SK-N-SH (cell line): ENCODE data around the gene TANGO6. TPM values are rescaled to one million over a fixed set of nuclear protein-coding genes. Genes with fewer than 3 reads are reported as not detected.

Source experiments
- CTCF ChIA-PET: fragments of 300-600, 350-600 bp; formaldehyde crosslinking; extraction: SDS; loops from one replicate; lab custom pipeline; 2021; lab: Yijun Ruan, JAX
- POLR2A ChIA-PET: fragments of 350-600 bp; sonication (Branson Sonifier 250); formaldehyde crosslinking; extraction: SDS; loops from one replicate; lab custom pipeline; 2020; ENCODE audit warnings: antibody characterized with exemption, inconsistent platforms; lab: Yijun Ruan, JAX
- DNase-seq: peaks from one replicate; pipeline ENCODE4 v3.0.0; 2012
- H2AFZ ChIP-seq: fragments of 200-600 bp; sonication (generic); 2 replicates; pipeline ENCODE4 v1.8.1; 2016; ENCODE audit warnings: antibody characterized with exemption, mild to moderate bottlenecking, low read depth
- H3F3A ChIP-seq: fragments of 200-600 bp; sonication (generic); replicated peaks from 2 replicates; pipeline ENCODE3; 2016; ENCODE audit warnings: antibody characterized with exemption, mild to moderate bottlenecking; ENCODE audit not compliant: insufficient read depth
- H3K27ac ChIP-seq, 2 experiments: fragments of 200-500 bp in 1 of 2; fragments of 200-600 bp in 1 of 2; sonication (Bioruptor generic) in 1 of 2; sonication (generic), shearing (Covaris generic) in 1 of 2; 2 replicates each; pipeline versions ENCODE4 v1.5.1 to v1.6.1; 2014 to 2016; ENCODE audit warnings: low read depth in 2 of 2, inconsistent platforms in 1 of 2, low read length in 1 of 2, mild to moderate bottlenecking in 1 of 2, mixed read lengths in 1 of 2
- H3K27me3 ChIP-seq: fragments of 200-600 bp; sonication (generic), shearing (Covaris generic); 2 replicates; pipeline ENCODE4 v1.6.1; 2016; ENCODE audit warnings: mixed run types; ENCODE audit not compliant: insufficient read depth
- H3K36me3 ChIP-seq, 2 experiments: fragments of 200-500 bp in 1 of 2; fragments of 200-600 bp in 1 of 2; sonication (Bioruptor generic) in 1 of 2; sonication (generic) in 1 of 2; replicated peaks in 1 of 2; 2 replicates each; pipeline versions ENCODE3 to v1.5.1; 2014 to 2016; ENCODE audit warnings: low read length in 1 of 2, mild to moderate bottlenecking in 1 of 2; ENCODE audit not compliant: insufficient read depth in 2 of 2, control insufficient read depth in 1 of 2
- H3K4me1 ChIP-seq, 2 experiments: fragments of 200-500 bp in 1 of 2; fragments of 200-600 bp in 1 of 2; sonication (Bioruptor generic) in 1 of 2; sonication (generic), shearing (Covaris generic) in 1 of 2; 2 replicates each; pipeline versions ENCODE4 v1.5.1 to v1.6.1; 2014 to 2016; ENCODE audit warnings: low read depth in 1 of 2, low read length in 1 of 2, mixed run types in 1 of 2; ENCODE audit not compliant: insufficient read depth in 2 of 2, control insufficient read depth in 1 of 2
- H3K4me2 ChIP-seq: fragments of 200-600 bp; sonication (generic), shearing (Covaris generic); 2 replicates; pipeline ENCODE4 v1.6.1; 2017; ENCODE audit warnings: mixed run types
- H3K4me3 ChIP-seq, 2 experiments: fragments of 200-500 bp in 1 of 2; fragments of 200-600 bp in 1 of 2; sonication (Bioruptor generic) in 1 of 2; sonication (generic), shearing (Covaris generic) in 1 of 2; 2 replicates each; pipeline versions ENCODE4 v1.5.1 to v1.8.1; 2014 to 2016; ENCODE audit warnings: low read depth in 2 of 2, inconsistent platforms in 1 of 2, low read length in 1 of 2, mild to moderate bottlenecking in 1 of 2, mixed read lengths in 1 of 2, moderate library complexity in 1 of 2
- H3K79me2 ChIP-seq: fragments of 200-600 bp; sonication (generic); 2 replicates; pipeline ENCODE4 v1.8.1; 2017; ENCODE audit warnings: mild to moderate bottlenecking; ENCODE audit not compliant: insufficient read depth
- H3K9ac ChIP-seq: fragments of 200-600 bp; sonication (generic); 2 replicates; pipeline ENCODE4 v1.6.1; 2017; ENCODE audit warnings: mixed run types
- H3K9me2 ChIP-seq: fragments of 200-600 bp; sonication (generic); 2 replicates; pipeline ENCODE4 v1.6.1; 2017; ENCODE audit warnings: mixed run types
- H3K9me3 ChIP-seq: fragments of 200-600 bp; sonication (generic); 2 replicates; pipeline ENCODE4 v1.6.1; 2017; ENCODE audit warnings: mixed run types, mild to moderate bottlenecking, moderate library complexity
- H4K20me1 ChIP-seq: fragments of 200-600 bp; sonication (generic); 2 replicates; pipeline ENCODE4 v1.6.1; 2017; ENCODE audit warnings: mild to moderate bottlenecking, mixed run types; ENCODE audit not compliant: insufficient read depth
- CHD2 ChIP-seq: fragments of 150-350 bp; IDR thresholded peaks from 2 replicates; pipeline ENCODE4 v1.6.1; 2018; ENCODE audit warnings: low read length; ENCODE audit not compliant: partially characterized antibody
- CTCF ChIP-seq: fragments of 200-600 bp; sonication (generic); IDR thresholded peaks from 2 replicates; pipeline ENCODE4 v1.6.1; 2017; ENCODE audit warnings: antibody characterized with exemption, mild to moderate bottlenecking, moderate library complexity
- ELF1 ChIP-seq: IDR thresholded peaks from 2 replicates; pipeline ENCODE4 v1.4.0; 2012
- EP300 ChIP-seq, 2 experiments: IDR thresholded peaks; 2 replicates each; pipeline versions ENCODE4 v1.4.0 to v1.6.1; 2012; ENCODE audit warnings: borderline replicate concordance in 1 of 2, low read depth in 1 of 2, low read length in 1 of 2
- FOSL2 ChIP-seq: IDR thresholded peaks from 2 replicates; pipeline ENCODE4 v1.4.0; 2012; ENCODE audit warnings: low read depth, mild to moderate bottlenecking, moderate library complexity, borderline replicate concordance
- FOXJ3 ChIP-seq: sonication (generic); formaldehyde crosslinking; IDR thresholded peaks from 2 replicates; pipeline ENCODE4 v1.5.1; 2020; ENCODE audit warnings: mild to moderate bottlenecking, missing genetic modification reagents
- FOXM1 ChIP-seq: IDR thresholded peaks from 2 replicates; pipeline ENCODE4 v1.4.0; 2012; ENCODE audit warnings: low read depth, mild to moderate bottlenecking
- GABPA ChIP-seq: IDR thresholded peaks from 2 replicates; pipeline ENCODE4 v1.4.0; 2012; ENCODE audit warnings: low read depth, mild to moderate bottlenecking
- MAX ChIP-seq: IDR thresholded peaks from 2 replicates; pipeline ENCODE4 v1.4.0; 2012; ENCODE audit warnings: low read depth
- NRF1 ChIP-seq: IDR thresholded peaks from 2 replicates; pipeline ENCODE4 v1.6.1; 2012; ENCODE audit warnings: low read depth, mild to moderate bottlenecking, low read length
- RAD21 ChIP-seq: IDR thresholded peaks from 2 replicates; pipeline ENCODE4 v1.6.1; 2012; ENCODE audit warnings: mild to moderate bottlenecking, low read length
- RCOR1 ChIP-seq: fragments of 150-350 bp; IDR thresholded peaks from 2 replicates; pipeline ENCODE4 v1.6.1; 2017; ENCODE audit warnings: antibody characterized with exemption, low read length
- REST ChIP-seq: IDR thresholded peaks from 2 replicates; pipeline ENCODE4 v1.6.1; 2012; ENCODE audit warnings: mild to moderate bottlenecking, low read depth, low read length, moderate library complexity
- RFX5 ChIP-seq: IDR thresholded peaks from 2 replicates; pipeline ENCODE4 v1.6.1; 2012; ENCODE audit warnings: mild to moderate bottlenecking, improper control_type of control experiment, low read length
- RXRA ChIP-seq: IDR thresholded peaks from 2 replicates; pipeline ENCODE4 v1.4.0; 2012; ENCODE audit warnings: low read depth, mild to moderate bottlenecking, borderline replicate concordance
- SIN3A ChIP-seq: IDR thresholded peaks from 2 replicates; pipeline ENCODE4 v1.6.1; 2012; ENCODE audit warnings: low read depth, mild to moderate bottlenecking, low read length, moderate library complexity, borderline replicate concordance
- SMC3 ChIP-seq: IDR thresholded peaks from 2 replicates; pipeline ENCODE4 v1.6.1; 2012; ENCODE audit warnings: low read depth, low read length, improper control_type of control experiment
- TAF1 ChIP-seq: IDR thresholded peaks from 2 replicates; pipeline ENCODE4 v1.6.1; 2012; ENCODE audit warnings: low read depth, mild to moderate bottlenecking, low read length, moderate library complexity, borderline replicate concordance
- TEAD4 ChIP-seq: IDR thresholded peaks from 2 replicates; pipeline ENCODE4 v1.4.0; 2012; ENCODE audit warnings: mild to moderate bottlenecking, borderline replicate concordance; ENCODE audit not compliant: insufficient read depth
- YY1 ChIP-seq: IDR thresholded peaks from 2 replicates; pipeline ENCODE4 v1.4.0; 2012; ENCODE audit warnings: low read depth, mild to moderate bottlenecking
- WGBS: methylation state at CpG from one replicate; pipeline ENCODE4 v1.1.6; 2017; ENCODE audit warnings: low lambda C conversion rate; 5-methylcytosine and 5-hydroxymethylcytosine counted together
- polyA plus RNA-seq, 3 experiments: library from polyadenylated mRNA; depleted of rRNA; stranded (reverse); fragments of >200 nt; gene quantifications; 2 replicates each; pipeline ENCODE4 v1.2.3, GENCODE V29; 2012

The TANGO6 gene
- polyA plus RNA-seq, 1 of the 3 experiments (the other 2 are of a cell fraction): 5.5 TPM

- Histone ChIP-seq H3K4me2 (peak overlapping the region; percentile 97), H3K4me1 (peaks cover 8 to 18% of the 10 kb centered on the region in 2 experiments; a peak in 3 of 4 replicates), H3K79me2 (no peaks in the 10 kb centered on the region), H3K9ac (peak overlapping the region; percentile 60), H3K36me3 (peaks cover 4 to 10% of the 10 kb centered on the region in 2 experiments), H3K4me3 (peak overlapping the region; percentile 67 to 76), H4K20me1 (0 out of 2 replicates have a peak, but pooled peaks cover 2% of the 10 kb centered on the region), H2AFZ (peak overlapping the region; percentile 29; the same call in 1 of the 2 replicates), H3K27ac (no peak overlapping the region), H3F3A (peaks cover under 1% of the 10 kb centered on the region), H3K27me3 (no peaks in the 10 kb centered on the region), H3K9me2 (no peaks in the 10 kb centered on the region), H3K9me3 (no peaks in the 10 kb centered on the region)
- 21% methylated on average over 23 of the region's 55 CpGs for WGBS
- CTCF ChIA-PET: interaction anchor here (0.9 to 2.2 kb wide), 7 partner anchors 12 to 517 kb away, joined by 3 to 18 read pairs (median 5); no protein-coding TSS in a partner anchor
- peak; percentile 82 for DNase-seq
- TF ChIP-seq MAX: no peak
- no peak for TF ChIP-seq TAF1
- TF ChIP-seq ELF1: no peak
- TF ChIP-seq RFX5: no peak
- TF ChIP-seq RCOR1: no peak
- no peak for TF ChIP-seq CHD2
- TF ChIP-seq YY1: no peak
- no peak for TF ChIP-seq RXRA
- no peak for TF ChIP-seq GABPA
- no peak for TF ChIP-seq FOXJ3 (CRISPR knock-in tag)
- no peak for TF ChIP-seq RAD21
- TF ChIP-seq SMC3: no peak
- no peak for TF ChIP-seq NRF1
- TF ChIP-seq REST: no peak
- no peak for TF ChIP-seq SIN3A
- no peak for TF ChIP-seq EP300 (IDR thresholded peaks at IDR 0.05; ENCODE audit: borderline replicate concordance in 1 of 2, low read depth in 1 of 2, low read length in 1 of 2)
- no peak for TF ChIP-seq FOXM1
- no peak for TF ChIP-seq TEAD4
- TF ChIP-seq FOSL2: no peak
- no peak; the same call in 1 of the 2 replicates for TF ChIP-seq CTCF
- POLR2A ChIA-PET: no interaction called here
These were observed 263.4 kb downstream of the TANGO6 start for GRCh38 chr16:69106491-69107315.
